ENCODE data around the gene P3R3URF.

Gene P3R3URF

GRCh38 chr1:46179138-46180081 lies 3.1 kb upstream of the P3R3URF start (continued):
- TF ChIP-seq ZNF660 (tag by site-specific recombination; IDR thresholded peaks at IDR 0.05) (no peak), ZNF837 (tag by site-specific recombination; IDR thresholded peaks at IDR 0.05) (no peak), ZNF544 (tag by site-specific recombination; IDR thresholded peaks at IDR 0.05) (no peak), TSHZ1 (tag by site-specific recombination; IDR thresholded peaks at IDR 0.05; ENCODE audit: borderline replicate concordance) (no peak), PRDM4 (tag by site-specific recombination; IDR thresholded peaks at IDR 0.05) (no peak), ZNF280C (tag by site-specific recombination; IDR thresholded peaks at IDR 0.05) (no peak), GLIS2 (tag by site-specific recombination; IDR thresholded peaks at IDR 0.05) (no peak), ZBTB48 (tag by site-specific recombination; IDR thresholded peaks at IDR 0.05) (no peak), BCL11A (tag by site-specific recombination; IDR thresholded peaks at IDR 0.05; ENCODE audit: low read depth) (no peak), ZNF571 (tag by site-specific recombination; IDR thresholded peaks at IDR 0.05) (no peak), ZNF791 (tag by site-specific recombination; IDR thresholded peaks at IDR 0.05) (no peak), MEIS1 (CRISPR knock-in tag; IDR thresholded peaks at IDR 0.05; ENCODE audit: borderline replicate concordance) (no peak), ZBTB49 (tag by site-specific recombination; IDR thresholded peaks at IDR 0.05; ENCODE audit: low read depth) (no peak), ZNF423 (tag by site-specific recombination; IDR thresholded peaks at IDR 0.05) (no peak), ZNF311 (tag by site-specific recombination; IDR thresholded peaks at IDR 0.05; ENCODE audit: borderline replicate concordance) (no peak), ZNF26 (tag by site-specific recombination; IDR thresholded peaks at IDR 0.05) (no peak), ZNF692 (tag by site-specific recombination; IDR thresholded peaks at IDR 0.05) (no peak), ZBTB6 (tag by site-specific recombination; IDR thresholded peaks at IDR 0.05) (no peak), ZNF292 (tag by site-specific recombination; IDR thresholded peaks at IDR 0.05; ENCODE audit: borderline replicate concordance, low read depth) (no peak), ZNF626 (tag by site-specific recombination; IDR thresholded peaks at IDR 0.05) (no peak), ZNF37A (tag by site-specific recombination; IDR thresholded peaks at IDR 0.05) (no peak), KLF8 (tag by site-specific recombination; IDR thresholded peaks at IDR 0.05) (peak; percentile 66; the same call in 1 of the 2 replicates), ZSCAN23 (tag by site-specific recombination; IDR thresholded peaks at IDR 0.05) (no peak), ZNF561 (tag by site-specific recombination; IDR thresholded peaks at IDR 0.05; ENCODE audit: borderline replicate concordance) (no peak)
